ENCODE results near the gene KCNT1. TPM values are rescaled to one million over a fixed set of nuclear protein-coding genes. Genes with fewer than 3 reads are reported as not detected.

KCNT1 gene
- total and polyA plus RNA-seq, 2 donors (not counting 3 experiments of a cell fraction or from before 2014, with no cell fraction given): not detected

DNA sequence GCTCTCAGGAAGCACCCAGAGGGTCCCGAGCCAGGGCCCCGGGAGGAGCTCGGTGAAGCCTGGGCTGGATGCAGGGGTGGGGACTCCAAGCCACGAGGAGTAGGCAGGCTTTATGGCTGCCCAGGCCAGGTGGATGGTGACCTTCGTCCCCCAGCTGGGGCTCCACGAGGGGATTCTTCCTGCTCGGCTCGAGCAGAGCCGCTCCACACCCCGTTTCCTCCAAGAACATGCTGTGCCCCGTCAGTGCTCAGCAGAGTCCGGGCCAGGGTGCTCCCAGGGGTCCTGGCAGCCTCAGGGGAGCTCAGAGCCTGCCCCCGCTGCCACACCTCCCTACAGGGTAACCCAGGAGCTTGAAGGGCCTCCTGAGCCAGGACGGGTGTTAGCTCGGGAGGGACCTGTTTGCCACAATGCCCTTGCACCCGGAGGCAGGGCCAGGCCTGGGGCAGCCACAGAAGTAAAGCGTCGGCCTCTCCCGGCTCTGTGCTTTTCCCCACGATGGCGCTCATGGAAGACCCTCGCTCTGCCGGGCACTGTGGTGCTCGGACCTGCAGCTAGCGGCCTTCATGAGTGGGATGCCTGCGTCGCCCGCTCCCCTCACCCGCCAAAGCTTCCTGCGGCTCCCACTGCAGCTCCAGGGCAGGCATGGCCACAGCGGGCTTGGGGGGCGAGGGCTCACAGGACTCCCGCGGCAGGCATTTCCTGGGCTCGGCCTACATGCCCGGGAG lies 86.8 kb downstream of the KCNT1 start:
- no peak overlapping the region for H3K9ac ChIP-seq (replicated peaks; ENCODE audit: extremely low read depth, insufficient read depth, low read length)
- no peak for DNase-seq (ENCODE audit: low read depth, low spot score)
- no TSS peak for BruUV-seq (replicated peaks)

More for the DNA sequence above, 86.8 kb downstream of the KCNT1 start:
- no peaks in the 10 kb centered on the region for H3K9me3 ChIP-seq (replicated peaks; ENCODE audit: control insufficient read depth, insufficient read depth, low read length)
- H3K27ac ChIP-seq (ENCODE audit: insufficient read depth, low read depth, low read length): no peak overlapping the region
- H3K79me2 ChIP-seq (ENCODE audit: control insufficient read depth, insufficient read depth, low read length): no peaks in the 10 kb centered on the region
- no peak for FAIRE-seq
- CTCF ChIA-PET: interaction anchor here (0.8 to 1.0 kb wide), 2 partner anchors 8 to 9 kb away, joined by 3 read pairs; no protein-coding TSS in a partner anchor
- no peaks in the 10 kb centered on the region for H3K36me3 ChIP-seq (ENCODE audit: control insufficient read depth in 2 of 2, extremely low read depth in 1 of 2, insufficient read depth in 2 of 2, low read length in 2 of 2)
- intact Hi-C loops (cut with micrococcal nuclease) (no loop called here), dilution Hi-C loops (cut with MboI; ENCODE audit: extremely low pct_ligation_motif_present, low sequenced_read_pairs) (no loop called here)
- no peak overlapping the region for H3K4me2 ChIP-seq (ENCODE audit: insufficient read depth, low read length)
- H4K20me1 ChIP-seq (replicated peaks; ENCODE audit: control insufficient read depth, extremely low read depth, insufficient read depth, low read length): no peaks in the 10 kb centered on the region
- no peaks in the 10 kb centered on the region for H3K9me1 ChIP-seq (replicated peaks; ENCODE audit: control insufficient read depth, extremely low read depth, insufficient read depth, low read length)
- POLR2A ChIA-PET: no interaction called here
- no peak overlapping the region for H2AFZ ChIP-seq (ENCODE audit: low read depth, low read length)
- TF ChIP-seq EZH2 (IDR thresholded peaks at IDR 0.05; ENCODE audit: borderline replicate concordance, low read depth, low read length, severe bottlenecking) (no peak), POLR2AphosphoS5 (IDR thresholded peaks at IDR 0.05; ENCODE audit: insufficient read depth, low read depth, low read length) (no peak), CTCF (IDR thresholded peaks at IDR 0.05; ENCODE audit: extremely low read depth in 1 of 2, insufficient read depth in 1 of 2, low read depth in 1 of 2, low read length in 2 of 2) (no peak), JUN (IDR thresholded peaks at IDR 0.05; ENCODE audit: borderline replicate concordance, insufficient read depth, insufficient read length, low read depth) (no peak), MYC (IDR thresholded peaks at IDR 0.05; ENCODE audit: low read depth, low read length) (no peak)
- TF ChIP-seq, protein P1, sequence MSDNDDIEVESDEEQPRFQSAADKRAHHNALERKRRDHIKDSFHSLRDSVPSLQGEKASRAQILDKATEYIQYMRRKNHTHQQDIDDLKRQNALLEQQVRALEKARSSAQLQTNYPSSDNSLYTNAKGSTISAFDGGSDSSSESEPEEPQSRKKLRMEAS (IDR thresholded peaks at IDR 0.05; ENCODE audit: insufficient read depth, insufficient read length): no peak
- H3K4me1 ChIP-seq (ENCODE audit: control insufficient read depth, extremely low read depth, insufficient read depth, low read length): no peaks in the 10 kb centered on the region
- no peak overlapping the region for H3K4me3 ChIP-seq (replicated peaks in 1 of 3; ENCODE audit: insufficient read depth in 1 of 3, low read depth in 1 of 3, low read length in 3 of 3)
- no peaks in the 10 kb centered on the region for H3K27me3 ChIP-seq (ENCODE audit: control insufficient read depth in 2 of 2, insufficient read depth in 2 of 2, low read length in 2 of 2)
